ENCODE measurements around the gene SFSWAP. TPM values are rescaled to one million over a fixed set of nuclear protein-coding genes. Genes with fewer than 3 reads are reported as not detected.

SFSWAP gene
- total RNA-seq, 2 donors from 2014 or later = 31.6 to 45.8 TPM

- Histone ChIP-seq H3K27ac (no peak overlapping the region), H3K9me3 (no peaks in the 10 kb centered on the region), H3K4me3 (no peak overlapping the region), H3K4me1 (no peaks in the 10 kb centered on the region), H3K27me3 (no peaks in the 10 kb centered on the region), H3K36me3 (replicated peaks in 1 of 2; ENCODE audit: insufficient read depth in 1 of 2, low read depth in 2 of 2) (peaks cover 0 to 31% of the 10 kb centered on the region in 2 donors)
- DNase-seq (no peak), ATAC-seq (no peak)
- TF ChIP-seq, protein P1, sequence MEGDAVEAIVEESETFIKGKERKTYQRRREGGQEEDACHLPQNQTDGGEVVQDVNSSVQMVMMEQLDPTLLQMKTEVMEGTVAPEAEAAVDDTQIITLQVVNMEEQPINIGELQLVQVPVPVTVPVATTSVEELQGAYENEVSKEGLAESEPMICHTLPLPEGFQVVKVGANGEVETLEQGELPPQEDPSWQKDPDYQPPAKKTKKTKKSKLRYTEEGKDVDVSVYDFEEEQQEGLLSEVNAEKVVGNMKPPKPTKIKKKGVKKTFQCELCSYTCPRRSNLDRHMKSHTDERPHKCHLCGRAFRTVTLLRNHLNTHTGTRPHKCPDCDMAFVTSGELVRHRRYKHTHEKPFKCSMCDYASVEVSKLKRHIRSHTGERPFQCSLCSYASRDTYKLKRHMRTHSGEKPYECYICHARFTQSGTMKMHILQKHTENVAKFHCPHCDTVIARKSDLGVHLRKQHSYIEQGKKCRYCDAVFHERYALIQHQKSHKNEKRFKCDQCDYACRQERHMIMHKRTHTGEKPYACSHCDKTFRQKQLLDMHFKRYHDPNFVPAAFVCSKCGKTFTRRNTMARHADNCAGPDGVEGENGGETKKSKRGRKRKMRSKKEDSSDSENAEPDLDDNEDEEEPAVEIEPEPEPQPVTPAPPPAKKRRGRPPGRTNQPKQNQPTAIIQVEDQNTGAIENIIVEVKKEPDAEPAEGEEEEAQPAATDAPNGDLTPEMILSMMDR (IDR thresholded peaks at IDR 0.05) = no peak
- TF ChIP-seq POLR2A (IDR thresholded peaks at IDR 0.05) = no peak
- intact Hi-C loops (cut with DNase I) = no loop called here
- WGBS, 2 donors = 87 to 93% methylated on average over 9 of the region's 9 CpGs
Observed at GRCh38 chr12:131764738-131765137, 53.8 kb downstream of the SFSWAP start.

DNA sequence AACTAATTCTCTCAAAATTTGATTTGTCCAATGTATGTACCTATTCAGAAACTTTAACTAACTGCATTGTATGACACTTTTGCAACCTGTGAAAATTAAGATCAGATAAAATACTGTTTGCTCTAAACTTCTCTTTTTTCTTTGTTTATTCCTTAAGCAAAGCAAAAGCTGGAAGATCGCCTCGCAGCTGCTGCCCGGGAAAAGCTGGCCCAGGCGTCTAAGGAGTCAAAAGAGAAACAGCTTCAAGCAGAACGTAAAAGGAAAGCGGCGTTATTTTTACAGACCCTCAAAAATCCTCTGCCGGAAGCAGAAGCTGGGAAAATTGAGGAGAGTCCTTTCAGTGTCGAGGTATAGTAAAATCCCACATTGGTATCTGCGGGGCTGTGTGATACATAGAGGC lies 55.1 kb downstream of the SFSWAP start:
- intact Hi-C loops (cut with DNase I) = no loop called here
- 94 to 96% methylated on average over 10 of the region's 10 CpGs for WGBS, 2 donors

GRCh38 chr12:131766382-131767107 lies 55.7 kb downstream of the SFSWAP start:
- DNase-seq (no peak), ATAC-seq (no peak)
- intact Hi-C loops (cut with DNase I) = no loop called here
- H3K9me3 ChIP-seq = no peaks in the 10 kb centered on the region
- H3K4me1 ChIP-seq = no peaks in the 10 kb centered on the region
- no peak overlapping the region for H3K4me3 ChIP-seq
- 87 to 92% methylated on average over 10 to 15 of the region's 17 CpGs for WGBS, 2 donors
- H3K27me3 ChIP-seq = no peaks in the 10 kb centered on the region
- H3K27ac ChIP-seq = no peak overlapping the region
- peaks cover 0 to 31% of the 10 kb centered on the region in 2 donors for H3K36me3 ChIP-seq (replicated peaks in 1 of 2; ENCODE audit: insufficient read depth in 1 of 2, low read depth in 2 of 2)
- no peak for TF ChIP-seq POLR2A (IDR thresholded peaks at IDR 0.05)
- TF ChIP-seq, protein P1 (IDR thresholded peaks at IDR 0.05) = no peak

More for the DNA sequence above, 55.1 kb downstream of the SFSWAP start:
- H3K36me3 ChIP-seq (replicated peaks in 1 of 2; ENCODE audit: insufficient read depth in 1 of 2, low read depth in 2 of 2) = peaks cover 0 to 31% of the 10 kb centered on the region in 2 donors
- DNase-seq (no peak), ATAC-seq (no peak)
- no peak overlapping the region for H3K4me3 ChIP-seq
- H3K27ac ChIP-seq = no peak overlapping the region
- no peaks in the 10 kb centered on the region for H3K9me3 ChIP-seq
- H3K4me1 ChIP-seq = no peaks in the 10 kb centered on the region
- TF ChIP-seq POLR2A (IDR thresholded peaks at IDR 0.05) = no peak
- TF ChIP-seq, protein P1 (IDR thresholded peaks at IDR 0.05) = no peak
- no peaks in the 10 kb centered on the region for H3K27me3 ChIP-seq

DNA sequence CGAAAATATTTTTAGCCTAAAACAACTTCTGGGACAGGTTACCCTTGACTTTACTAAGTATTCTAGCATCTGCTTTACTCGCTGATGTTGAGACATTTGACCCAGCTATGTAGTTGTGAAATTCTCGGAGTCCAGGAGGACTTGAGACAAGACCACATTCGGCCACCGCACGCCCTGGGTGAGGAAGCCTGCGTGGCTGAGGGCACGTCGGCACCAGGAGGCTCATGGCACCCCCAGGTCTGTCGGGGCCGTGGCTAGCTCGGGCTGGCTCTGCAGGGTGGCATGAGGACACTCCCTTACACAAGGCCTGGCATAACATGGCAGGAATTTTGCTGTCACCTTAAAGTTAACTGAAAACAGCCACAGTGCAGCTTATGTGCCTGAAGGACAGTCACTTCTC lies 59.2 kb downstream of the SFSWAP start:
- H3K27me3 ChIP-seq = no peaks in the 10 kb centered on the region
- TF ChIP-seq, protein P1 (IDR thresholded peaks at IDR 0.05) = no peak
- TF ChIP-seq POLR2A (IDR thresholded peaks at IDR 0.05) = no peak
- WGBS, 2 donors = 86 to 95% methylated on average over 12 of the region's 12 CpGs
- H3K4me3 ChIP-seq = no peak overlapping the region
- H3K36me3 ChIP-seq (replicated peaks in 1 of 2; ENCODE audit: insufficient read depth in 1 of 2, low read depth in 2 of 2) = peaks cover 0 to 21% of the 10 kb centered on the region in 2 donors
- intact Hi-C loops (cut with DNase I) = no loop called here
- H3K27ac ChIP-seq = no peak overlapping the region
- no peaks in the 10 kb centered on the region for H3K4me1 ChIP-seq
- H3K9me3 ChIP-seq = no peaks in the 10 kb centered on the region
- ATAC-seq (no peak), DNase-seq (no peak)

DNA sequence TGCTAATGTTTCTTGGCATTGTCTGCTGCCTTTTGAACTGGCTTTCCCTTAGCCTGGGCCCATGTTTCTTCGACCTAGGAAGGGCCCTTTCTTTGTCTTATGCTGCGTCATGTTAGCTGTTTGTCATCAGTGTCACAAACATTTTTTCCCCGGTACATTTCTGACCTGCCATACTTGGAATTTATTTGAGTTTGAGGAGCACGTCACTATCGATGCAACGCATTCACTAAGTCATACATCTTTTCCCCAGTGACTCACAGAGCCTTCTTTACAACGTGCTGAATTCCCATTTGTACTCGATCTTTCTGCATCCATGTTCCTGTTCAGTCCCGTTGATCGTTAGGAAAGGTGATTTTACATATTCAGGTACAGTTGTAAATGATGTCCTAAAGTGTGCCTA lies 61.1 kb downstream of the SFSWAP start:
- no peaks in the 10 kb centered on the region for H3K9me3 ChIP-seq
- DNase-seq = no peak
- H3K36me3 ChIP-seq (replicated peaks in 1 of 2; ENCODE audit: insufficient read depth in 1 of 2, low read depth in 2 of 2) = peaks cover 0 to 12% of the 10 kb centered on the region in 2 donors
- H3K4me3 ChIP-seq = no peak overlapping the region
- H3K4me1 ChIP-seq = no peaks in the 10 kb centered on the region
- H3K27me3 ChIP-seq = no peaks in the 10 kb centered on the region
- TF ChIP-seq POLR2A (IDR thresholded peaks at IDR 0.05) = no peak
- TF ChIP-seq, protein P1 (IDR thresholded peaks at IDR 0.05) = no peak
- no peak overlapping the region for H3K27ac ChIP-seq
- WGBS, 2 donors = 89 to 92% methylated on average over 10 of the region's 10 CpGs
- intact Hi-C loops (cut with DNase I) = no loop called here
- no peak for ATAC-seq
